NCI-H345 treated with DMSO at 0.1 percent for 48 hours (cell line): Measurements from ENCODE around the gene PDE6B.

Experiments used
- DNase-seq: peaks from one replicate; lab custom pipeline; 2025; ENCODE audit not compliant: unreplicated experiment; lab: John Stamatoyannopoulos, UW

Gene PDE6B

DNA sequence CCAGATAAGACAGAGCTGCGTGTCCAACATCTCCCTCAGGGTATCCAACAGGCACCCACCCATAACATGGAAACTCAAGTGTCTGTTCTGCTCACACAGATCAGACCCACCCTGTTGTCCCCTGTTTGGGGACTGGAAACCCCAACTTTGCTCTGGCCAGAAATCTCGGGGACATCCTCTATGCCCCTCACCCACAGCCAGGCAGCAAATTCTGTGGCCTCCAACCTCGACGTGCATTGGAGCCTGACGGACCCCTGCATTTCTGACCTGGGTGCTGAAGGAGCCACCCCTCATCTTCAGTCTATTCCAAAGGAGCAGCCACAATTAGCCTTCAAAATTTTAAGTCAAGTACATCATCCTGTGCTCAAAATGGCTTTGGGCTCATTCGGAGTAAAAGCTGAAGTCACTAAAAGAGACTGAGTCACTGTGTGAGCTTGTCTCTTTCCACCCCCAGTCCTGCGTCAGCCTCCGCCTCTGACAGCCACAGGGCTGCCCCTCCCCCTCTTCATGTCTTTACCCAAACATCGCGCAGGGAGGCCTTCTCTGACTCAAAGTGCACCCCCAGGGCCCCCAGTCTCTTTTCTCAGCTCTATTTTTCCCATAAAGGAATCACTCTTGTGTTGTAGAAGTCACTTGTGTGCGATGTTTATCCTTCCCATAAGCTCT is 24.4 kb upstream of the PDE6B start:
- DNase-seq = no peak

DNA sequence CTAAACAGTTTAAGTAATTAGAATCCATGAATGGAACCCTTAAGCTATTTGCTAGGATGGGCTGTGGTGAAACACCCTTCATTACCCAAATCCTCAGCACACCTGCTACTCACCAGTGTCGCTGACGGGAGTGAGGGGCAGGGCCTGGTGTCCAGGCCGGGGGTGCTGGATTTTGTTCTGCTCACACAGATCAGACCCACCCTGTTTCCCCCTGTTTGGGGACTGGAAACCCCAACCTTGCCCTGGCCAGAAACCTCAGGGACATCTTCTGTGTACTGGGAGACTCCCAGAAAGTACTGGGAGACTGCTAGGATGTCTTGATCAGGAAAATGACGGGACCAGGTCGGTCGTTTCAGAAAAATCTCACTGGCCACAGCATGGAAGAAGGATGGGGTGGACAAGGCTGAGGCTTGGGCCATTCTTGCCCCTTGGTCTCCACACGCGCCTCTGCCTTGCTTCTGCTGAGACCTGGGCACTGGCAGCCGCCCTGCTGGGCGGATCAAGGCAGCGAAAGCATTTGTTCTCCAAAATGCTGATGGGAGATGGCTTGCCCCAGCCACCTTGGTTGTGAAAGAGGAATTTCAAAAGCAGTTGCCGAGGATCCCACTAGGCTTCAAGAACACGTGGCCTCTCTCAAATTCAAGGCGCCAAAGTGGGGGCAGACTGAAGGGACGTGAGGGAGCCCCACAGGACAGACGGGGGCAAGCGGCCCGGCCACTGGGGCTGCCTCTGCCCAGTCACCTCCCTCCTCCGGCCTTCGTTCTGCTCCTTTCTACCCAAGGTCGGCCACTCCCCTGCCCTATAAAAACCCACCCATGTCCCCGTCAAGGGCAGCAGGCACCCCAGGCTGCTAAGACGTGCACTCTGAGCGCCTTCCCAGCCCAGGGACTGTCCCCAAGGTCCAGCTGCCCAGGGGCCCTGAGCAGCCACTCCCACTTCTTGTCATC is 23.5 kb upstream of the PDE6B start:
- no peak for DNase-seq

DNA sequence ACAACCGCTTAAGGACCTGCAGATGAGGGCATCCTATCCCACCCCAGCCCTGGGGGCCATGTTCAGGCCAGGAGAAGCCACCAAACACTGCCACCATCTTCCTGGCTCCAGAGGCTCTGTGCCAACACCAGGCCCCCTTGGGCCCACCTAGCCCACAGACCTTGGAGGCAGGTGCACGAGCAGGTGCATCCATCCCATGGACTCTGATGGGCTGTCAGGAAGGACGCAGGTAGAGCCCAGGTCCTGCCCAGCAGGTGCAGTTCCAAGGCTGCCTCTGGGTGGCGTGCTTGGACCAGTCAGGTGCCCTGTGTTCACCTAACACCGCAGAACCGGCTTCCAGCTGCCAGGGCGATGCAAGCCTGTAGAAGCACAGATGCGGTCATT is 22.8 kb upstream of the PDE6B start:
- DNase-seq = no peak

DNA sequence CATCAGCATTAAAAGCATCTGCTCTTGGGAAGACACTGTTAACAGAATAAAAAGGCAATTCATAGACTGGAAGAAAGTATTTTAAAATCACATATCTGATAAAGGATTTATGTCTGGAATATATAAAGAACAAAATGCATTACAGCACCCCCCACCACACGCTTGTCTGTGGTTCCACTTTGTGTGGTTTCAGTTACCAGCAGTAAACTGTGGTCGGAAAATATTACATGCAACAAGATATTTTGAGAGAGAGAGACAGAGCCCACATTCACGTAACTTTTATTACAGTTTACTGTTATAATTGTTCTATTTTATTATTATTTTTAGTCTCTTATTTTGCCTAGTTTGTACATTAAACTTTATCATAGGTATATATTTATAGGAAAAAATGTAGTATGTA is 21.2 kb upstream of the PDE6B start:
- DNase-seq = no peak

DNA sequence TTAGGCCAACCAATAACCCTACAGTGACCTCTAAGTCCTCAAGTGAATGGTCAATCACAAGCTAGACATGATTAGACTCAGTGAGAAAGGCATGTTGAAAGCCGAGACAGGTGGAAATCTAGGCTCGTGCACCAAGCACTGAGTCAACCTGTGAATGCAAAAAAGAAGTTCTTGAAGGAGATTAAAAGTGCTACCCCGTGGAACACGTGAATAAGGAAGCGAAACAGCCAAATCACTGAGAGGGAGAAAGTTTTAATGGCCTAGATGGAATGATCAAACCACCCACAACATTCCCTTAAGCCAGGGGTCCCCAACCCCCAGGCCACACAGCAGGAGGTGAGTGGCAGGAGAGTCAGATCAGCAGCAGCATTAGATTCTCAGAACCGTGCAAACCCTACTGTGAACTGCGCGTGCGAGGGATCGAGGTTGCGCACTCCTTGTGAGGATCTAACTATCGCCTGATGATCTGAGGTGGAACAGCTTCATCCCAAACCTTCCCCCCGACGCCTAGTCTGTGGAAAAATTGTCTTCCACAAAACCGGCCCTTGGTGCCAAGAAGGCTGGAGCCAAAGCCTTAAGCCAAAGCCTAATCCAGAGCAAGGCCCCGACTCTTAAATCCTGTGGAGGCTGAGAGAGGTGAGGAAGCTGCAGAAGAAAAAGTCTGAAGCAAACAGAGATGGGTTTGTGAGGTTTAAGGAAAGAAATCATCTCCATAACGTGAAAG is 19.5 kb upstream of the PDE6B start:
- no peak for DNase-seq

DNA sequence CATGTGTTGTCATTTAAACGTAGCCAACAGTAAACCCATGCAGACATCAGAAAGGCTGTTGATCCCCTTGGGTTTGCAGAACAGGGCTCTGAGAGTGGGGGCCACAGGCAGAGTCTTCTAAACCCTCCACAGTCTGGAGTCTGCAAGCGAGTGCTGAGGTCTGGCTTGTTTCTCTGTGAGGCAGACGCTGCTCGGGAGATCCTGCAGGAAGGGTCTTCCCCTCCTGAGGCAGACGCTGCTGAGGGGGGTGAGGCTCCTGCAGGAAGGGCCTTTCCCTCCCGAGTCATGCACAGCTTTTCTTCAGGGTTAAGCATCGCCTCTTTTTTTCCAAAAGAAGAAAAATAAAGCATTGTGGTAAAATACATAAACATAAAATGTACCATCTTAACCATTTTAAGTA is 17.1 kb upstream of the PDE6B start:
- no peak for DNase-seq

DNA sequence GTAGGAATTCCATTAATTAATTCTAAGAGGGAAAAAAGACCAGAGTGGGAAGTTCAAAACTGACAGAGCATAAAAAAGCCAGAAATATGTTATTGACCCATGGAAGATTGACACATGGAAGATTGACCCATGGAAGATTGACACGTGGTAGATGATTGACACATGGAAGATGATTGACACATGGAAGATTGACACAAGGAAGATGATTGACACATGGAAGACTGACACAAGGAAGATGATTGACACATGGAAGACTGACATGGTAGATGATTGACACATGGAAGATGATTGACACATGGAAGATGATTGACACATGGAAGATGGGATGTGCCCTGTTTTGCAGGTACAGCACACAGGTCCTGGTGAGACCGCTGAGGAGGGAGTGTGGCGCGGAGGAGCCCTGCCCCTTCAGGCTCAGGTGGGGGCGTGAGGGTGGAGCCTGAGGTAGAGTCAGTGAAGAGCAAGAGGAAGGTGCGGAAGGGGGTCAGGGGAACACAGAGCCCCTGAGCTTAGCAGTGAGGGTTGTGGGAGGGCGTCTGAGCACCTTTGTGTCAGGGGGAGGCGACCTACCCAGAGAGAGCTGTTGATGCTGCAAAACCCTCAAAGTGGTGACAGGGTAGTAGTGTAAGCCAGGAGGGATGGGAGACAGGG is 15.8 kb upstream of the PDE6B start:
- DNase-seq = no peak

DNA sequence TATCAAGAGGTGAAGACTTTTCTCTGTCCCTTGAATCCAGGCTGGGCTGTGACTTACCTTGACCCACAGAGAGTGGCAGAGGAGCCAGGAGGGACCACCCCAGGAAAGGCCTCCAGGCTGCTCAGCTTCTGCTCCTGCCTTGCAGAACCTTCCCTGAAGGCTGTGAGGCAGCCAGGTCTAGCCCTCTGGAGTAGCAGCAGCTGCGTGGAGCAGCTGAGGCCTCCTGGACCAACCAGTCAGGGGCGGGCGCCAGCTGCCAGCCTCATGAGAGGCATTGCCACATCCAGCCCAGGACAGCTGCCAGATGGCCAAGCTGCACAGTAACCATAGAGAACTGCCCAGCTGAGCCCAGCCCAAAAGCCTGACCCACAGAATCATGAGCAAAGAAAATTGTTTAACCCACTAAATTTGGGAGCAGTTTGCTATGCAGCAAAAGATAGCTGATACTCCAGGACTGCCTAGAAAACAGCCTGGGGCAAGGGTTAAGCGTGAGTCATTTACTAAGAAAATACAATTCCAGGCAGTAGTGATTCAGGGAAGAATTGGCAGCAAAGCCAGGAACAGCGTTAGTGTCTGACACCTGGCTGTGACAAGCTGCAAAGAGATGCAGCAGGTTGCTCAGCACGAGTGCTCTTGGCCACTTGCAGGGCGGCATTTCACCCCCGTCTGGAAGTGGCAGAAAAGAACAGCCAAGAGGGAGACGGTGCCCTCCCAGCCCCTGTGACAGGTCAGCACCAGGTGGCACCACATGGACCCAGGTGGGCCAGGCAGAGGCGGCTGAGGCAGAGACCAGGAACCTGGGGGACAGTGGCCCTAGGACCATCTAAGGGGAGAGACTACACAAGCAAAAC is 14.7 kb upstream of the PDE6B start:
- no peak for DNase-seq

DNA sequence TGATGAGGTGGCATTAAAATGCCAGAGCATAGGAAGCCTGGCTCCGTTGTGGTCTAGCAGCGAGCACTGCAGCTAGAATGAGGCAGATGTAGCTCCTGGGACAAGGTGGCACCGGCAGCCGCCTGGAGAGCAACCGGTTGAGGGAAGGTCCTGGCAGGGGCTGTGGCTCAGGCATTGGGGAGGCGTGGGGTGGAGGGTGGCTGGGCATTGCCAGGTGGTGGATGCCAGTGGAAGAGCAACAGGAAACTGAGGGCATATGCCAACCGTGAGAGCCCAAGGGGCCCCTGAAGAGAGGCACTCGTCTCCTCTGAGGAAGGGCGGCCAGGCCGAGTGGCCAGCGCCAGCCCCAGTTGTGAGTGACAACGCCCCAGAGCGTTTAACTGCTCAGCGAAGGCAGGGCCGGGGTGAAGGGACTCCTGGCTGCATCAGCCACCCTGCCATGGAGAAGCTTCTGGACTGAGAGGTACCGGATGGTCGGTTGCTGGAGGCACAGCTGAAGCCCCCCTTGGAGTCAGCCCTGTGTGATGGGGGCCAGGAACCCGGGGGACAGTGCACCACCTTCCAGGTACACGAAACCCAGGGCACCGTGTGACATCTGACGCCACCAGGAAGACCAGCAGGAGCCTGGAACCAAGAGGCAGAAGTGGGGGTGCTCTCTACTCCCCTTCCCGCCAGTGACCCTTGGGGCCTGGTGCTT is 13.2 kb upstream of the PDE6B start:
- no peak for DNase-seq

DNA sequence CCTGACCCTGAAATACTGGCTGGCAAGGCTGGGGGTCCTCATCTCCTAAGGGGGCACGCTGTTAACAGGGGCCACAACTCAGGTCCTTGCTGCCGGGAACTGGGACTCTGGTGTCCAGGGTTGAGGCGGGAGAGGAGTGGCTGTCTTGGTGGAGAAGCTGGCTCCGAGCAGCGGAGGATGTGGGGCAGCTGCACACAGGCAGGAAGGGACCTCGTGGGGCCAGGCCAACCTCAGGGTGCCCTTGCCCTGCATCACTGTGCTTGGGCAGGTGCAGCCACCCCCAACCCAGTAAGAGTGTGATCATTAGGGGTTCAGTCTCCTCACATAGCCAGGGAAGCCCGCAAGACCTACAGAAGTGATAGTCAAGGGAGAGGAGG is 12.6 kb upstream of the PDE6B start:
- no peak for DNase-seq

DNA sequence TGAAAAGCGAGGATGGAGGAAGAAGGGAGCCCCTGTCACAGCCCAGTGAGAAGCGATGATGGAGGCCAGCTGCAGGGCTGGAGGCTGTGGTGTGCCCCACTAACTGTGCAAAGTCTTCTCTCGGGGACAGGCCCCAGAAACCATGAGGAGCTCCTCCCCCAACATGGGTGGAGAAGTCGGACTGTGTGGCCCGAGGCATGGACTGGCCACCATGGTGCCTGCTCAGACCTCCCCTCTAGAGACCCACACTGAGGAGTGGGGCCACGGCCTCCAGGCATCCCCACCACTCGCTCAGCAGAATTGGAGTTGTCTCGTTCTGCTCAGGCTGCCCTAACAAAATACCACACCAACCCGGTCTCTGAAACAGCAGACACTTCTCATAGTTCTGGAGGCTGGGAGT is 12.2 kb upstream of the PDE6B start:
- no peak for DNase-seq

DNA sequence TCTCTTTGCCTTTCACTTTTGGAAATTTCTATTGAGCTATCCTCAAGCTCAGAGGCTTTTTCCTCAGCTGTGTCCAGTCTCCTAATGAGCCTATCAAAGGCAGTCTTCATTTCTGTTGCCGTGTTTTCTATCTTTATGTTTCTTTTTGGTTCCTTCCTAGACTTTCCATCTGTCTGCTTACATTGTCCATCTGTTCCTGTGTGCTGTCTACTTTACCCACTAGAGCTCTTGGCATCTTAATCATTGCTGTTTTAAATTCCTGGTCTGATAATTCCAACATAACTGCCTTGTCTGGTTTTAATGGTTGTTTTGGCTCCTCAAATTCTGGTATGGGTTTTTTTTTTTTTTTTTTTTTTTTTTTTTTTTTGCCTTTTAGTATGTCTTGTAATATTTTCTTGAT is 9.3 kb upstream of the PDE6B start:
- DNase-seq = no peak

DNA sequence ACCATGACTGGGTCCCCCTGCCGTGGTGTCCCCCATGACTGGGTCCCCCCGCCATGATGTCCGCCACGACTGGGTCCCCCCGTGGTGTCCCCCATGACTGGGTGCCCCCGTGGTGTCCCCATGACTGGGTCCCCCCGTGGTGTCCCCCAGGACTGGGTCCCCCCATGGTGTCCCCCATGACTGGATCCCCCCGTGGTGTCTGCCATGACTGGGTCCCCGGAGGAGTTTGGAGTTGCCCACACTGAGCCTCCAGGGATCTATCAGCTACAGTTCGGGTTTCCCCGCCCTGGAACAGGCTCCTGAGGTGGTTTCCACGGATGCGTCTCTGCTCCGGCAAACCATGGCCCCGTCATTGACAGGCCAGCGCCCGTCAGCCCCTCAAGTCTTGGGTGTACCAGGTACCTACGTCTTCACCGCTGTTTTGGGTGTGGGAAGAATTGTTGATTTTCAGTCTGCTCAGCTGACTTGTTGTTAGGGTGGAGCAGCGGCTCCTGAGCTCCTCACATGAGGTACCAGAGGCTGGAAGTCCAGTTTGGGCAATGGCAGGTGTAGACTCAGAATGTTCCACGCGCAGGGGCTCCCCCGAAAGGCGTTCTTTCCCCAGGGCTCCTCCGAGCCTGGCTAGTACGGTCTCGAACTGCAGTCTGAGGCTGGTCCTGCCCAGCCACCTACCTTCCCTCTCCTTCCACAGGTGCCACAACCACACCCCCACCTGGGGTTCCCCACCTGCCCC is 8.3 kb upstream of the PDE6B start:
- no peak for DNase-seq

DNA sequence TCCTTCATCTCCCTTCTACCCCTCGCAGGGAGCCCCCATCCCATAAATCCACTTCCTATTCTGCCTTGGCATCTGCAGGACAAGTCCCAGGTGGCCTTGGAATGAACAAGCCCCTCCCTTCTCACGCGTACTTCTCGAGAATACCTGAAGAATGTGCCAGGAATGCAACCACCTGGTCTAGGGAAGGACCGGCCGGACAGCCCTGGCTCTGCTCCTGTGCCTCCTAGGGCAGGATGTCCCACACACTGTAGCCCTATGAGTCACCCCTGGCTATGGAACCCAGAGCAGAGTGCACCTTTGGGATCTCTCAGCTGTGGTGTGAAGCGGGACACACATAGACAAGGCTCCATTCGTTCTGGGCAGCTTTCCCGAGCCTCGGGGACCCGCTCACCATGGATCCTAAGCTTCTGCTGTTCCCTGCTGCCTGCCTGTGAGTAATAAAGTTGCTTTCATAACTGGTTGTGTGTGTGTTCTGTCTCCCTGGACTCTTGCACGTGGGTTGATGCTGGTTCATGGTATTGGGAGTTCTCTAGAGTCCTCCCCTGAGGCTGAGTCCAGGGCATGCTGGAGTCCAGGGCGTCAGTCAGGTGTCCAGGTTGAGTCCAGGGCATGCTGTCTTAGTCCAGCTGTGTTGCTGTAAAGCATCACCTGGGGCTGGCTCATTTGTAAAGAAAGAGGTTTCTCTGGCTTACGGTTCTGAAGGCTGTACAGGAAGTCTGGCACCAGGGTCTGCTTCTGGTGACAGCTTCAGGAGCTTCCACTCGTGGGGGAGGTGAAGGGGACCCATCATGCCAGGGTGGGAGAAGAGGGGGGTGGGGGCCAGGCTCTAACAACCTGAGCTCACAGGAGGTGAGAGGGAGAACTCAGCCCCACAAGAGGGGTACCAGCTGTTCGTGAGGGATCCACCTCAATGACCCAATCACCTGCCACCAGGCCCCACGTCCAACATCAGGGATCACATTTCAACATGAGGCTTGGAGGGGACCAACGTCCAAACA is 7.4 kb upstream of the PDE6B start:
- DNase-seq = no peak

DNA sequence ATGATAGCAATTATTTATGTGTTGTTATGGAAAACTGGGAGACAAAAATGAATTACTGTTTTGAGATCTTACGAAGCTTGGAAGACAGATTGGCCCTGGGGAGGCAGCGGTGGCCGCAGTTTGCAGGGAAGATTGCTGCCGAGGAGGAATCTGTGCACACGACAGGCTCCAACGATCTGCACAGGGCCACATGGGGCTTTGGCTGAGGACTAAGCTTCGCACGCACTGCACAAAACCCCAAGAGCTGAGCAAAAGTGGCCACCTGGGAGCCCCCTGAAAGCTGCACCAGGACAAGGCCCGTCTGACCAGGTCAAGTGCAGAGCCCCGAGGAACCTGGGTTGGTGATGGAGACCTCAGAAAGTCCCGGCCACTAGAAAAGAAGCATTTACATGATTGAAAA is 5.2 kb upstream of the PDE6B start:
- no peak for DNase-seq

DNA sequence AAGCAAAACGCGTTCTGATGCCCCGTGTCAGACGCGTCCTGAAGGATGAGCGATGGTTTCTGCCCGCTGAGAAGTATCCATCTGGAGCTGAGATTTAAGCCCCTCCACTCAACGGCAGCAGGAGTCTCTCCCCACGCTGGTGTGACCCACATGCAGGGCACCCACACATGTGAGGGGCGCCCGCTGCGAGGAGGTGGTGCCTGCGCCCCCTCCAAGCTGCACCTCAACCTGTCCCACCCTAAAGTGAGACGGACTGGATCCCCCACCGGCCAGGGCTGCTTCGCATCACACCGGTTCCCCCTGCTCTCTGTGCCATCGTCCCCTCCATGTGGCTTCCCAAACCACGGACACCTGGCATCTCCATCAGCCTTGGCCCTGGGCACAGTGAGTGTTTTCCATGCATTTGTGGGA is 4.5 kb upstream of the PDE6B start:
- DNase-seq = no peak

DNA sequence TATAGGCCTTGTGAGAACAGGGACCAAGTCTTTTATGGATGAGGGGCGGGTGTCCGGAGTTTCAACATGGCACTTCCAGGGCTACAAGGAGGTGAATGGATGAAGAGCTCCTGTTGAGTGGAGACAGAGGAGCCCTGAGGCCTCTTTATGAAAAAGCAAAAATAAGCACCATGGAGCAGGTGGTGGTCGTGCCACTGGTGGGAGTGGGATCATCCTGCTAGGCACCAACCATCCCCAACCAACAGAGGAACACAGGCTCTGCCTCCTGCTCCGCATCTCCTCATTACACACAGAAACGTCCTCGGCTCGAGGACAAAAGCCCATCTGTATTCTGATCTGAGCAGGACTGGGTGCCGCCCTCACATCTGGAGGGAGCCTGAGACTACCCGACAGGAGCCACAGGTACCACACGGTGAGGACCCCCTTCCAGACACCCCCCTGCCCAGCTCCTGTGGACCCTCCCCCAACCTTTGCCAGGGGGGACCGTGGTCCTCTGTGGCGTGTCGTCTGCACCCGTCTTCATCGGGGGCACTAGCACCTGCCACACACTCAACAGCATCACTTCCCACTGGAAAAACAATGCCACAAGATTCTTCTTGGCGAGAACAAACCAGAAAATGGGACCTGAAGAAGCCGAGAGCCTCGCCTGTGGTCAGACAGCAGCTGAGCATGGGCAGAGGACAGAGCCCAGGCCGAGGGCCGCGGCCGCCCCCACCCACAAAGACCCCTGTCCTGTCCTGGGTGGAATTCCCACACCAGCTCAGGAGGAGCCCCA is 3.9 kb upstream of the PDE6B start:
- no peak for DNase-seq
